HG03442 (cell line): ENCODE results near the gene TEX101.
"Not testable (repeated sequence)": the region's sequence is repeated elsewhere in the genome, so short reads cannot be mapped to it uniquely, and the experiment has no call there.

Source experiments
- ATAC-seq: cut with Tn5 transposase; IDR thresholded peaks from one replicate; pipeline ENCODE4 v1.9.1; 2021; ENCODE audit warnings: mild to moderate bottlenecking, moderate library complexity; ENCODE audit not compliant: unreplicated experiment

The TEX101 gene

DNA sequence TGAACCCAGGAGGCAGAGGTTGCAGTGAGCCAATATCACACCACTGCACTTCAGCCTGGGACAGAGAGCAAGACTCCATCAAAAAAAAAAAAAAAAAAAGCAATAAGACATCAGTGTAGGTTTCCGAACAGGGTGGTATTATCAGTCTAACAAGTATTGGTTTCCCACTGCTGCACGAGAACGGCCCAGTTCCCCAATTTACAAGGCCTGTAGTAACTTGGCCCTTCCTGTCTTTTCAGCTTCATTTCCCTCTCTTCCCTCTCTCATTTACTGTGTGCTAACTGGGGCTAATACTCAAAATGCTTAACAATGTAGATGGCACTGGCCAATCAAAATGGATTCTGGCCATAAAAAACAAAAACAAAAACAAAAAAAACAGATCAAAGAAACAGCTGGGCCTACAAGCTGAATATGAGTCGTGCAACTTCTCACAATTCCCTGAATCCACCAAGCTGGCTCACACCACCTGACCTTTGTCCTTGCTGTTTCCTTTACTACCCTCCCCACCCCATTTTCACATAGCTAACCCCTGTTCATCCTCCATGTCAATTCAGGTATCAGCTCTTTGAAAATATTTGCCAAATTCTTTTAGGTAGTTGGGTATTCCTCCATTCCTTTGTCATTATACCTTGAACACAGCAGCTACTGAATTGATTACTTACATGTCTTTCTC lies 2.4 kb downstream of the TEX101 start:
- ATAC-seq: no peak

DNA sequence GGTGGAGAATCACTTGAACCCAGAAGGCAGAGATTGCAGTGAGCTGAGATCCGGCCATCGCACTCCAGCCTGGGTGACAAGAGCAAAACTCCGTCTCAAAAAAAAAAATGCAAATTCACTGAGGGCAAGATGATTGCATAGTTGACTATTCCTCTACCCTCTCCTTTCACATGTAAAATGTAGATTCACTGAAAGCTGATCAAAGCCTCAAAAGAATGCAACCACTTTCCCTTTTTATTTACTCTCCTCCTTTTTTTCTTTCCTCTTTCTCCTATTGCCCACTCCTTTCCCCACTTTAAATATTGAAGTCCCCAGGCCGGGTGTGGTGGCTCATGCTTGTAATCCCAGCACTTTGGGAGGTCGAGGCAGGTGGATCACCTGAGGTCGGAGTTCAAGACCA lies 6.3 kb downstream of the TEX101 start:
- no peak for ATAC-seq

DNA sequence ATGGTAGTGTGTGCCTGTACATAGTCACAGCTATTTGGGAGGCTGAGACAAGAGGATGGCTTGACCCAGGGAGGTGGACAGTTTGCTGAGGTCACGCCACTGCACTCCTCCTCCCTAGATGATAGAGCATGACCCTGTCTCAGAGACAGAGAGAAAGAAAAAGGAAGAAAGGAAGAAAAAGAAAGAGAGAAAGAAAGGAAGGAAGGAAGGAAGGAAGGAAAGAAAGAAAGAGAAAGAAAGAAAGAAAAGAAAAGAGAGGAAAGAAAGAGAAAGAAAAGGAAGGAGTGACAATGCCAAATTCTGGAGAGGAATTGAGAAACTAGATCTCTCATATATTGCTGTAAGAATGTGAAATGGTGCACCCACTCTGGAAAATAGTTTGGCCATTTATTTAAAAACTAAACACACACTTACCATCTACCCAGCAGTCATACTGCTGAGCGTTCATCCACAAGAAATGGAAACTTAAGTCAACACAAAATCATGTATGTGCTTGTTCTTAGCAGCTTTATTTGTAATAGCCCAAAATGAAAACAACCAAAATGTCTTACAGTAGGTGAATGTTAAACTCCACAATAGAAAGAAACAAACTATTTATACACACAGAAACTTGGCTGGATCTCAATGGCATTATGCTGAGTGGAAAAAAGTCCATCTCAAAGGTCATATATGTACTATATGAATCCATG lies 7.5 kb downstream of the TEX101 start:
- ATAC-seq: no peak

DNA sequence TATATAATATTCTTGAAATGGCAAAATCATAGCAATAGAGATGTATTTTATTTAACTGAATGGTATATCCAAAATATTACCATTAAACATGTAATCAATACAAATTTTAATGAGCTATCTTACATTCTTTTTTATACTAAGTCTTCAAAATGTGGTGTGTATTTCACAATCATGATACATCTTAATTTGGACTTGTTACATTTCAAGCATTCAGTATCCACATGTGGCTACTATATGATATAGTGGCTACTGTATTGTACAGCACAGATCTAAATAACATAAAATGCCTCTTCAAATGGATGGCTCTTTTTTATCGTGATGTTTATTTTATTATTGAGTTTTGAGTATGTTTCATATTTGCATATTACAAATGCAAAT lies 8.0 kb downstream of the TEX101 start:
- ATAC-seq: no peak

DNA sequence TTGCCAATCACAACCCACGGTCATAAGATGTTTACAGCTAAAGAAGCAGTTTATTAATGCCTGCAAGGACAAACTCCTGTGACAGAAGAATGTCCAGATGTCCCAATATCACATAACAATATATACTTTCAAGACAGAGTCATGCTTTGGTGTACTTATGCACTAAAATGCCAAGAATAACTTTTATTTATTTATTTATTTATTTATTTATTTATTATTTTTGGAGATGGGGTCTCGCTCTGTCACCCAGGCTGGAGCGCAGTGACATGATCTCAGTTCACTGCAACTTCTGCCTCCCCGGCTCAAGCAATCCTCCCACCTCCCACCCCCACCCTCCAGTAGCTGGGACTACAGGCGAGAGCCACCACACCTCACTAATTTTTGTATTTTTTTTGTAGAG lies 9.1 kb downstream of the TEX101 start:
- ATAC-seq: no peak

DNA sequence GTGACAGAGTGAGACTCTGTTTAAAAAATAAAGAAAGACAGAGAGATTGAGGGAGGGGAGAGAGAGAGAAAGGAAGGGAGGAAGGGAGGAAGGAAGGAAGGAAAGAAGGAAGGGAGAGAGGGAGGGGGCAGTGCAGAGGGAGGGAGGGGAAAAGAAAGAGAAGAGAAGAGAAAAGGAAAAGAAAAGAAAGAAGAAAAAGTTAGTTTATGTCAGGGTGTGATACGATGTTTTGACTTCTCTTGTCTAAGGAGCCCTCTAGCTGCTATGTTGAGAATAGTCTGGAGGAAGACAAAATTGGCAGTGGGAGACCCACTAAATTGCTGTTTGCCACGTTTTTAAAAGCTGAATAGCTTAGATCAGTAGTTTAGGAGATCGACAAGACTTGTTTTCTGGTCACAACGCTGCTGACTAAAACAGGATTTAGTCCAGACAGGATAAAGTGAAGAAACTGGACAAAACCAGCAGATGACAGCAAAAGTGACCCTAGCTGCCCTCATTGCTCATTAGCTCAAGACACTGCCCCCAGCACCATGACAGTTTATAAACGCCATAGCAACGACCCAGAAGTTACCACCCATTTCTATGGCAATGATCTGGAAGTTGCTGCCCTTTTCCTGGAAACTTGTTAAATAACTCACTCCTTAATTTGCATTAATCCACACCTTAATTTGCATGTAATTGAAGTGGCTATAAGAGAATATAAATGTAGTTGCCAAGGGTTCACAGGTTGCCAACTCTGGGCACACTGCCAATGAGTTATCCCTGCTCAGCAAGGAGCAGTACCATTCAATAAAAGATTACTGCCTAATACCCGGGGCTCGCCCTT lies 11.1 kb downstream of the TEX101 start:
- ATAC-seq: no peak

DNA sequence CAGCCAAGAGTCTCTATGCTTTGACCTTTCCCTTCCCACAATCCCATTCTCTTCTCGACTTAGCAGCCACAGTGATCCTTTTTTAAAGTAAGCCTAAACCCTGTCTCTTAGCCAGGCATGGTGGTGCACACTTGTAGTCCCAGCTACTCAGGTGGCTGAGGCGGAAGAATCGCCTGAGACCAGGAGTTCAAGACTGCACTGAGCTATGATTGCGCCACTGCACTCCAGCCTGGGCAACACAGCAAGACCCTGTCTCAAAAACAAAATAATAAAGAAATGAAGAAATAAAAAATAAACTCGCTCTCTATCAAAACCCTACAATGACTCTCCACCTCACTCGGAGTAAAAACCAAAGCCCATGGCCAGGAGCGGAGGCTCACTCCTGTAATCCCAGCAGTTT lies 14.7 kb downstream of the TEX101 start:
- ATAC-seq: no peak

DNA sequence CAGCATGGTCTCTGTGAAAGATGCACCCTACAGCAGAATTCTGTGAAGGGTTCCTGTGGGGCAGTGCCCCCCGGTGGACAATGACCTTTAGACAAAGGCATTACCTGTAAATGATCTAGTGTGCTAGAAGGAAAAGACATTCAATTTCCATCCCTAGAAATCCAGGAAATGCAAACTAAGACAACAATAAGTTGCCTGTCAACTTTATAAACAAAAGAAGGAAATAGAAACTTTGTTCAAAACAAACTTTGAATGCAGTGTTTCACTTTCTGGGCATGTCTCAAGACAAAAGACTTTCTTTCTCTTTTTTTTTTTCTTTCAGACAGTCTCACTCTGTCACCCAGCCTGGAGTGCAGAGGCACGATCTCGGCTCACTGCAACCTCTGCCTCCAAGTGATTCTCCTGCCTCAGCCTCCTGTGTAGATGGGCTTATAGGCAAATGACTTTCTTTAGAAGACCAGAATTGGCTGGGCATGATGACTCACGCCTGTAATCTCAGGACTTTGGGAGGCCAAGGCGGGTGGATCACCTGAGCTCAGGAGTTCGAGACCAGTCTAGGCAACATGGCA lies 15.5 kb downstream of the TEX101 start:
- peak; percentile 34 for ATAC-seq

DNA sequence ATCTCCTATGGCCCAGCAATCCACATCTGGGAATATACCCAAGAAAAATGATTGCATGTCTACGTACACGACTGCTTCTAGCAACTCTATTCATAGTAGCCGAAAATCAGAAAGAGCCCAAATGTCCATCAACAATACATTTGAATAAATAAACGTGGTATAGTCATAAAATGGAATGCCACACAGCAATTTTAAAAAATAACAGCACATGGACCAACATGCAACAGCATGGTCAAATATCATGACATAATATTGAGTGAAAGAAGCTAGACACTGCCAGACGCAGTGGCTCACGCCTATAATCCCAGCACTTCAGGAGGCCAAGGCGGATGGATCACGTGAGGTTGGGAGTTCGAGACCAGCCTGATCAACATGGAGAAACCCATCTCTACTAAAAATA lies 16.3 kb downstream of the TEX101 start:
- no peak for ATAC-seq

DNA sequence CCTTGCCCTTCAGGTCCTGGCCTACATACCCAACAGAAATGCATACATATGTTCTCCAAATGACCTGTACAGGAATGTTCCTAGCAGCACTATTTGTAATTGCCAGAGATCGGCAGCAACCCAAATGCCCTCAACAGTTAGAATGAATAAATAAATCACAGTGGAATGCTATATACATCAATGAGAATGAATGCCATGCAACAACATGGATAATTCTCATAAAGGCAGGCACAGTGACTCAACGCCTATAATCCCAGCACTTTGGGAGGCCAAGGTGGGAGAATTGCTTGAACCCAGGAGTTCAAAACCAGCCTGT lies 18.6 kb downstream of the TEX101 start:
- ATAC-seq: no peak

DNA sequence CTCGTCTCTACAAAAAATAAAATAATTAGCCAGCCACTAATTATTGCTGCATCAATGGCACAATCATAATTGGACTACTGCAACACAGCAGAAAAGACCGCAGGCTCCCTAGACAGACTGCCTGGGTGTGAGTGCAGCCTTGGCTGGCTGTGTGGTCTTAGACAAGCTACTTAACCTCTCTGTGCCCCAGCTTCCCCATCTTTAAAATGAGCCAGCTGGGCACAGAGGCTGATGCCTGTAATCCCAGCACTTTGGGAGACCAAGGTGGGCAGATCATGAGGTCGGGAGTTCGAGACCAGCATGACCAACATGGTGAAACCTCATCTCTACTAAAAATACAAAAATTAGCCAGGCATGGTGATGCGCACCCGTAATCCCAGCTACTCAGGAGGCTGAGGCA lies 19.0 kb downstream of the TEX101 start:
- ATAC-seq: no peak

DNA sequence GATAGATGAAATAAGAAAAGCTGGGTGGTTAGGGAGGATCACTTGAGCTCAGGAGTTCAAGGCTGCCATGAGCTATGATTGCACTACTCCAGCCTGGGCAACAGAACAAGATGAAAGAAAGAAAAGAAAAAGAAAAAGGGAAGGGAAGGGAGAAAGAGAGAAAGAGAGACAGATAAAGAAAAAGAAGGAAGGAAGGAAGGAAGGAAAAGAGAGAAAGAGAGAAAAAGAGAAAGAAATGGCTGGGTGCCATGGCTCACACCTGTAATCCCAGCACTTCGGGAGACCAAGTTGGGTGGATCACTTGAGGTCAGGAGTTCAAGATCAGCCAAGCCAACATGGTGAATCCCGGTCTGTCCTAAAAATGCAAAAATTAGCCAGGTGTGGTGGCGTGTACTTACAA lies 21.1 kb downstream of the TEX101 start:
- no peak for ATAC-seq

DNA sequence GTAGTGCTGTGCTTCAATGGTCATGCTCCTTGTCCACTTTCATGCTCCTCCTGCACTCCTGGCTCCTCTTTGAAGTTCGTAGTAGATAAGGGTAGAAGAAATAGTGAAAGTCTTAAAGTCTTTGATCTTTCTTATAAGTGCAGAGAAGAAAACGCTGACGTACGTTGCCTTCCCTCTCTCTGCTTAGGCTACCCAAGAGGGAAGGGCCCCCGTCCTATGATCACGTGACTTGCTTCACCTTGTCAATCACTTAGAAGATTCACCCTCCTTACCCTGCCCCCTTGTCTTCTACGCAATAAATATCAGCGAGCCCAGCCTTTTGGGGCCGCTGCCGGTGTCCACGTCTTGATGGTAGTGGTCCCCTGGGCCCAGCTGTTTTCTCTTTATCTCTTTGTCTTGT lies 22.6 kb downstream of the TEX101 start:
- not testable (repeated sequence) for ATAC-seq

DNA sequence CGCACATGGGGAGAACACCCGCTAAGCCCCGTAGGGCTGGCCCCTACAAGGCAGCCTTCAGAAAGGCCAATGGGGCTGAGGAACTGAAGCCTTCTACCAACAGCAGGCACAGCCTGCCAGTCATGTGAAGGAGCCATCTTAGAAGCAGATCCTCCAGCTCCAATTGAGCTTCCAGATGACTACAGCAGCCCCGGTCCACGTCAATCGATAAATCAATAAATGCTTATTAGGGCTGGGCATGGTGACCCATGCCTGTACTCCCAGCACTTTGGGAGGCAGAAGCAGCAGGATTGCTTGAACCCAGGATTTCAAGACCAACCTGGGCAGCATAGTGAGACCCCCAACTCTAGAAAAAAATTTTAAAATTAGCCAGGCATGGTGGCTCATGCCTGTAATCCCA lies 23.0 kb downstream of the TEX101 start:
- no peak for ATAC-seq

DNA sequence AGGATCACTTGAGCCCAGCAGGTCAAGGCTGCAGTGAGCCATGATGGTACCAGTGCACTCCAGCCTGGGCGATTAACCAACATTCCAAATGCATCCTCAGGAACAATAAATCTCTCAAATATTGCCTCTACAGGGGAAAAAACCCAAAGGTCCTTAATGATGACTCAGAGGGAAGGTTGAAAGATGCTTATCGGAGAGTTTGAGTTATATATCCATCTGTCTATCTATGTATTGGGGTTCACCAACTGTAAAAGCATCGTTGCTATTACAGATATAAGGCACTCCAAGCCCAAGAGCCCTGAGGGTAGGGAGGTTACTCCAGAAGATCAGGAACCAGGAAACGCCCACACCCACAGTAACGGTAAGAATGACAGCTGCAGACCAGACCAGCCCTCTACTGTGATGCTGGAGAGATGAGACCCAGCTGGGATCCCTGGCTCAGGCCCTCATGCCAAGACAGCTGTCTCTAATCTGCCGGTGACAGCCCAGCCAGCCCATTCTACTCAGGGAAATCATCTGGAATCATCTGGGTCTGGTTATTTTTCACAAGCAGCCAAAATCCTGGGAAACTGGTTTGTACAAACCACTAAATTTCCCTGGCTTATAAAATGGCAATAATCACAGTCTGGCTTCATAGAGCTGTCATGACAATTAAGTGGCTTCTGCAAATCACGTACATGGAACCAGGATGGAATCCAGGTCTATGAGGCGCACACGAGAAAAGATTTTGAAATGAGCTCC lies 23.8 kb downstream of the TEX101 start:
- no peak for ATAC-seq

DNA sequence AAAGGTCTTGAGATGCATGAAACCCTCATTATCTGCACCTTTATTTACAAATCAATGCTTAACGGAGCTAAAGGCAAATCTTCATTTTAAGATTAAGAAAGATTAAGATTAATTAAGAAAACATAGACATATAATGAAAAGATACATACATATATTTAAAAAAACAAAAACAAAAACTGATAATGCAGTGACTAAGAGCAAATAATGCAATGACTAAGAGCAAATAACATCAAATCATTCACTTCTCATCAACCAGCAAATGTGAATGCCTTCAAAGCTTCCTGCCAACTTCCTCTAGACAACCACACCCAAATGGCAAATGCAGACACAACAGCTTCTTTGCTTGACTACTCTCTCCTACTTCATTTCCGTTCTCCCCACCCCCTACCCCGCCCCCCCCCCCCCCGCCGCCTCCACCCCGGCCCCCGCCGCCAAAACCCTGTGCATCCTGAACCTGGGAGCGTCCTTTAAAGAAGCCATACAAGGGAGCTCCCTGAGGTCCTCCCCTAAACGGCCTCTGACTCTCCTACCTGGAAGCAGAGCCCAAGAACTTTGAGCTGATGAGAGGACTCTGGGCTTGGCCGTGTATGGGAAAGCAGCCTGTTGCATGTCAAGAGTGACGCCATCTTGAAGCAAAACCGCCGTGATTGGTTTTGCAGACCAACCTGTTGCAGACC lies 24.5 kb downstream of the TEX101 start:
- no peak for ATAC-seq

DNA sequence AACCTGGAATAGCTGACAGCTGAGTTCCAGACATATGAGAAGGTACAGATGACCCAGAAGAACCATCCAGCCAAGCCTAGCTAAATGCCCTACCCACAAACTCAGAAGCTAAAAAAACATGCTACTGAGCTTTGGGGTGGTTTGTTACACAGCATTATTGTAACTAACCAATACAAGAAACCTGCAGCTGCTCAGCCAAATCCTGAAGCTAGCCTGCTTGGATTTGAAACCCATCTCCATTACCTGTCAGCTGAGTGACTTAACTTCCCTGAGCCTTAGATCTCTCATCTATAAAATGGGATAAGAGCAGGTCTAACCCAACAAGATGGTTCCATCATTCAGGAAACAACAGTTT lies 25.0 kb downstream of the TEX101 start:
- ATAC-seq: no peak

DNA sequence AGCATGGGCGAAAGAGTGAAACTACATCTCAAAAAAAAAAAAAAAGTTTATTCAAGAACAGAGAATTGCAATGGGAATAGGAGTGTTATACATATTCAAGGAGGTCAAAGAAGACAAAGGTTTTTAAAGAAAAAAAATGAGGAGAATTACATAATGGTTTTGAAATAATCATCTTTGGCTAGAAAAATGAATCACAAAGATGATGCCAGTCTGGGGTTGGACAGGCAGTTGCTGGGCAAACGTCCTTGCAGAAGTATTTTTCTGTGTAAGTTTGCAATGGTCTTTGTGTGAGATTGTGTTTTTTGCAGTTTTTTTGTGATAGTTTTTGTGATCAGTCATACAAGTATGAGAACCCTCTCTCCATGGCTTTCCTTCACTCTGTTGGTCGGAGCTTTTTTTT lies 27.0 kb downstream of the TEX101 start:
- ATAC-seq: no peak

DNA sequence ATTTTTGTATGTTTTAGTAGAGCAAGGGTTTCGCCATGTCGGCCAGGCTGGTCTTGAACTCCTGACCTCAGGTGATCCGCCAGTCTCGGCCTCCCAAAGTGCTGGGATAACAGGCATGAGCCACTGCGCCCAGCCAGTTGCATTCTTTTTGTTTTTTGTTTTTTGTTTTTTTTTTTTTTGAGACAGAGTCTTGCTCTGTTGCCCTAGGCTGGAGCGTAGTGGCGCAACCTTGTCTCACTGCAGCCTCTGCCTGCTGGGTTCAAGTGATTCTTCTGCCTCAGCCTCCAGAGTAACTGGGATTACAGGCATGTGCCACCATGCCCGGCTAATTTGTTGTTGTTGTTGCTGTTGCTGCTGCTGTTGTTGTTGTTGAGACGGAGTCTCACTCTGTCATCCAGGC lies 29.4 kb downstream of the TEX101 start:
- ATAC-seq: not testable (repeated sequence)

DNA sequence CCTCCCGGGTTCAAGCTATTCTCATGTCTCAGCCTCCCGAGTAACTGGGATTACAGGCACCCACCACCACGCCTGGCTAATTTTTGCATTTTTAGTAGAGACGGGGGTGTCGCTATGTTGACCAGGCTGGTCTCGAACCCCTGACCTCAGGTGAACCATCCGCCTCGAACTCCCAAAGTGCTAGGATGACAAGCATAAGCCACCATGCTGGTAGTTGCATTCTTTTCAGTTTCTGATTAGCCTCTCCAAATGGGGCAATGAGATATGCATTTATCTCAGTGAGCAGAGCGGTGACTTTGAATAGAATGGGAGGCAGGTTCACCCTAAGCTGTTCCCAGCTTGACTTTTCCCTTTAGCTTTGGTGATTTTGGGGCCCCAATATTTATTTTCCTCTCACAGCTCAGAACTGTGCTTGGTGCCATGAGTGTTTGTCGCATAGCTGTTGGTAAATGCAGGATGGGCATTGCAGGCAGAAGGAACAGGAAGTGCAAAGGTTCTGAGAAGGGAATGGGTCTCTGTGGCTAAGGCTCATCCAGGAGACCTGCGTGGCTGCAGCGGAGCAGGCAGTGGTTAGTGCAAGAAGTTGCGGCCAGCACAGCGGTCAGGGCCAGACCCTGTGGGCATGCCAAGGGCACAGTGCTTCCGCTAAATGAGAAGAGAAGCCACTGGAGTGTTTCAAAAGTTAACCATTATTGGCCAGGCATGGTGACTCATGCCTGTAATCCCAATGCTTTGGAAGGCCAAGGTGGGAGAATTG lies 30.0 kb downstream of the TEX101 start:
- no peak for ATAC-seq
